Osteocyte (in vitro differentiated cells): ENCODE measurements around the gene IDH3B. TPM values are rescaled to one million over a fixed set of nuclear protein-coding genes. Genes with fewer than 3 reads are reported as not detected.

Experiments used
- DNase-seq: peaks from one replicate; pipeline ENCODE4 v3.0.0; 2021; ENCODE audit warnings: mixed read lengths; ENCODE audit not compliant: unreplicated experiment; ENCODE audit errors: extremely low spot score
- H3K27ac Mint-ChIP-seq: one replicate; pipeline ENCODE4 v1.8.0; 2021; ENCODE audit warnings: mild to moderate bottlenecking, mixed read lengths; ENCODE audit not compliant: unreplicated experiment
- H3K27me3 Mint-ChIP-seq: one replicate; pipeline ENCODE4 v1.8.0; 2021; ENCODE audit warnings: mixed read lengths; ENCODE audit not compliant: unreplicated experiment
- H3K36me3 Mint-ChIP-seq: one replicate; pipeline ENCODE4 v1.8.0; 2021; ENCODE audit warnings: mixed read lengths; ENCODE audit not compliant: unreplicated experiment
- H3K4me1 Mint-ChIP-seq: one replicate; pipeline ENCODE4 v1.8.0; 2021; ENCODE audit warnings: mixed read lengths; ENCODE audit not compliant: unreplicated experiment
- H3K4me3 Mint-ChIP-seq: one replicate; pipeline ENCODE4 v1.8.0; 2021; ENCODE audit warnings: mild to moderate bottlenecking, moderate library complexity, mixed read lengths; ENCODE audit not compliant: unreplicated experiment
- H3K9me3 Mint-ChIP-seq: one replicate; pipeline ENCODE4 v1.8.0; 2021; ENCODE audit warnings: mixed read lengths; ENCODE audit not compliant: unreplicated experiment
- CTCF ChIP-seq: fragments of 200-600 bp; sonication (generic); IDR thresholded peaks from 2 replicates; pipeline ENCODE4 v1.5.0; 2021; ENCODE audit warnings: antibody characterized with exemption, mild to moderate bottlenecking, moderate library complexity
- total RNA-seq: library from RNA; stranded (reverse); gene quantifications from 2 replicates; pipeline ENCODE4 v1.2.1, GENCODE V29; 2021

The IDH3B gene
- total RNA-seq, 1 donor from 2014 or later = 86.6 TPM

- Mint-ChIP-seq H3K36me3 (no peaks in the 10 kb centered on the region), H3K9me3 (no peaks in the 10 kb centered on the region), H3K27ac (no peak overlapping the region), H3K4me3 (no peak overlapping the region), H3K27me3 (peaks cover 26% of the 10 kb centered on the region), H3K4me1 (peaks cover 6% of the 10 kb centered on the region)
- DNase-seq = no peak
- TF ChIP-seq CTCF = no peak
These were observed 43.5 kb upstream of the IDH3B start for GRCh38 chr20:2707353-2708072.

- Mint-ChIP-seq H3K9me3 (no peaks in the 10 kb centered on the region), H3K27ac (no peak overlapping the region), H3K4me1 (peaks cover 6% of the 10 kb centered on the region), H3K27me3 (peaks cover 31% of the 10 kb centered on the region), H3K4me3 (no peak overlapping the region), H3K36me3 (no peaks in the 10 kb centered on the region)
- no peak for TF ChIP-seq CTCF
- no peak for DNase-seq
These were observed 42.8 kb upstream of the IDH3B start for GRCh38 chr20:2706688-2707352.

GRCh38 chr20:2705931-2706645, 42.1 kb upstream of the IDH3B start:
- no peak overlapping the region for H3K4me3 Mint-ChIP-seq
- peaks cover 37% of the 10 kb centered on the region for H3K27me3 Mint-ChIP-seq
- no peak for DNase-seq
- H3K36me3 Mint-ChIP-seq = no peaks in the 10 kb centered on the region
- TF ChIP-seq CTCF = no peak
- H3K27ac Mint-ChIP-seq = no peak overlapping the region
- H3K4me1 Mint-ChIP-seq = peaks cover 9% of the 10 kb centered on the region
- no peaks in the 10 kb centered on the region for H3K9me3 Mint-ChIP-seq

- TF ChIP-seq CTCF = no peak
- no peak for DNase-seq
- Mint-ChIP-seq H3K4me1 (peaks cover 9% of the 10 kb centered on the region), H3K36me3 (no peaks in the 10 kb centered on the region), H3K9me3 (no peaks in the 10 kb centered on the region), H3K27me3 (peaks cover 44% of the 10 kb centered on the region), H3K27ac (no peak overlapping the region), H3K4me3 (no peak overlapping the region)
These were observed 39.9 kb upstream of the IDH3B start for GRCh38 chr20:2703716-2704475.
